SK-N-SH treated with all-trans-retinoic acid at 6 μM for 48 hours (cell line): ENCODE data around the gene CRYAB.

Experiments
- ARNTL ChIP-seq: fragments of 450-650 bp; formaldehyde crosslinking; IDR thresholded peaks from 2 replicates; pipeline ENCODE4 v1.5.0; 2020; ENCODE audit warnings: low read depth, mild to moderate bottlenecking, moderate library complexity, borderline replicate concordance
- RARB ChIP-seq: fragments of 250-450 bp; sonication (Bioruptor Pico); IDR thresholded peaks from 2 replicates; pipeline ENCODE4 v1.8.0; 2021; ENCODE audit warnings: mild to moderate bottlenecking, moderate library complexity
- TF ChIP-seq, protein P1 (sequence below): fragments of 250-450 bp; sonication (Bioruptor Pico); IDR thresholded peaks from 2 replicates; pipeline ENCODE4 v1.8.0; 2020; ENCODE audit warnings: mild to moderate bottlenecking, moderate library complexity, borderline replicate concordance
- TF ChIP-seq, protein P2 (sequence below): fragments of 250-450 bp; sonication (Bioruptor Pico); IDR thresholded peaks from 2 replicates; pipeline ENCODE4 v1.5.1; 2021; ENCODE audit warnings: mild to moderate bottlenecking, moderate library complexity

DNA sequence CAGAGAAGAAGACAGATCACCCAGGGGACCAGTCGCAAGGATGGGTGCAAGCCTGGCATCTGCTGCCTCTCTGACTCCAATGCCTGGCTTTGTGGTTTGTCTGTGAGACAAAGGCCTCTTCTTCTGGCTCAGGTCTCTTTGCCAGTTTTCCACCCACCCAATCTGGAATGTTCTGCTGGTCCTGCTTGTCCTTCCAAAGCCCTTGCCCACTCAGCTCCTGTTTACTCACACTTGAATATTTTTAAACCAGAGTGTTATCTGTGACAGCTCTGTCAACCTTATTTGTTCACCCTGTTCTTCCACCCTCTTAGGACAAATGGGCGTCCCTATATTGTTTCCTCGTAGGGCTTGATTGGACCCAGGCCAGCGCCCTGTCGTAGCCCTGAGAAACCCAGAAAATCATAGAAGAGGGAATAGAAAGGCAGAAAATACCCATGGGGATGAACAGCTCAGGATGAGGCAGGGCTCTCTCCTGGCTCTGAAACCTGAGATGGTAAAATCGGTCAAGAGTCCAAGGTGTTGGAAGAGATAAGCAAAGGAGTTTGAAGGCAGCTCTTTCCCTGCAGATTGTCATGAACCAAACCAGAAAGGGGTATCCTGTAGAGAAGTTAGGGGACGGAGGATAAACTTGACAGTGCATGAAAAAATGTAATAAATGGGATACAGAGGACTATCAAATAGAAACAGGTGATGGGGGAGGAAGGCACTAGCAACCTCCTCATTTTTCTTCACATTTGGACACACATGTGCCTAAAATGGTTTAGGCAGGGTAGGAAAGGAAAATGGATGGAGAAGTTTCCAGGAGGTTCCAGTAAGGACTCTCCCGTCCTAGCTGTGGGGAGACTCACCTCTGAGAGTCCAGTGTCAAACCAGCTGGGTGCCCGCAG lies 651 bp downstream of the CRYAB start:
- TF ChIP-seq, protein P1, sequence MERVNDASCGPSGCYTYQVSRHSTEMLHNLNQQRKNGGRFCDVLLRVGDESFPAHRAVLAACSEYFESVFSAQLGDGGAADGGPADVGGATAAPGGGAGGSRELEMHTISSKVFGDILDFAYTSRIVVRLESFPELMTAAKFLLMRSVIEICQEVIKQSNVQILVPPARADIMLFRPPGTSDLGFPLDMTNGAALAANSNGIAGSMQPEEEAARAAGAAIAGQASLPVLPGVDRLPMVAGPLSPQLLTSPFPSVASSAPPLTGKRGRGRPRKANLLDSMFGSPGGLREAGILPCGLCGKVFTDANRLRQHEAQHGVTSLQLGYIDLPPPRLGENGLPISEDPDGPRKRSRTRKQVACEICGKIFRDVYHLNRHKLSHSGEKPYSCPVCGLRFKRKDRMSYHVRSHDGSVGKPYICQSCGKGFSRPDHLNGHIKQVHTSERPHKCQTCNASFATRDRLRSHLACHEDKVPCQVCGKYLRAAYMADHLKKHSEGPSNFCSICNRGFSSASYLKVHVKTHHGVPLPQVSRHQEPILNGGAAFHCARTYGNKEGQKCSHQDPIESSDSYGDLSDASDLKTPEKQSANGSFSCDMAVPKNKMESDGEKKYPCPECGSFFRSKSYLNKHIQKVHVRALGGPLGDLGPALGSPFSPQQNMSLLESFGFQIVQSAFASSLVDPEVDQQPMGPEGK (CRISPR knock-in tag), result no peak
- no peak for TF ChIP-seq RARB (CRISPR knock-in tag)
- TF ChIP-seq, protein P2, sequence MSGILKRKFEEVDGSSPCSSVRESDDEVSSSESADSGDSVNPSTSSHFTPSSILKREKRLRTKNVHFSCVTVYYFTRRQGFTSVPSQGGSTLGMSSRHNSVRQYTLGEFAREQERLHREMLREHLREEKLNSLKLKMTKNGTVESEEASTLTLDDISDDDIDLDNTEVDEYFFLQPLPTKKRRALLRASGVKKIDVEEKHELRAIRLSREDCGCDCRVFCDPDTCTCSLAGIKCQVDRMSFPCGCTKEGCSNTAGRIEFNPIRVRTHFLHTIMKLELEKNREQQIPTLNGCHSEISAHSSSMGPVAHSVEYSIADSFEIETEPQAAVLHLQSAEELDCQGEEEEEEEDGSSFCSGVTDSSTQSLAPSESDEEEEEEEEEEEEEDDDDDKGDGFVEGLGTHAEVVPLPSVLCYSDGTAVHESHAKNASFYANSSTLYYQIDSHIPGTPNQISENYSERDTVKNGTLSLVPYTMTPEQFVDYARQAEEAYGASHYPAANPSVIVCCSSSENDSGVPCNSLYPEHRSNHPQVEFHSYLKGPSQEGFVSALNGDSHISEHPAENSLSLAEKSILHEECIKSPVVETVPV (CRISPR knock-in tag), result no peak
- TF ChIP-seq ARNTL (CRISPR knock-in tag), result no peak
